ENCODE results near the gene GMPPA.

Gene GMPPA

DNA sequence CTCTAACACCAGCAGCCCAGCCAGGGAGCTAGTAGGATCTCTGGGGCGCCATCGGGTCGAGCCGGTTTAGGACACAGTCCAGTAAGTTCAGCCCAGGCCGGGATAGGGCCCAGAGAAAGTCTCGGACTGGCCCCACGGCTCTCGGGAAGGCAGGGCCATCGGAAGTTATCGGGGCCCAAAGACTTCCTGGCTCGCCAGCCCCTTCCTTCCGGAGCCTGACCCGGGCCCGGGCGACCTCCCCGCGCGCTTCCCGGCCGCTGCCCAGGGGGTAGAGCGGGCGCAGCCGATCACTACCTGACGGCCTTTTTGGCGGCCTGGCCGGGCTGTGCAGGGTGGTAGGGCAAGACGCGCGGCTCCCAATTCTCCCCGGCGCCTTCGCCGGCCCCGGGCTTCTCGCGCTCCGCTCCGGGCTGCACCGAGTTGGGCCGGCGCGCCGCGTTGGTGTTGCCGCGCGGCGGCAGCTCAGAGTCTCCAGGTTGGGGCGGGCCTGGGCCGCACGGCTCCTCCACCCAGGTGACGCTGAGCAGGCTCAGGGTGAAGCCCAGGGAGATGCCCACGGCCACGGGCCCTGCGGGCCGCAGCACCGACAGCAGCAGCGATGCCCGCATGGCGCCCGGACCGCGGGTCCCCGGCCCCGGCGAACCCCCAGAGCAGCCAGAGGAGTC is 44.4 kb downstream of the GMPPA start:
- peak overlapping the region; percentile 77 for H3K4me3 ChIP-seq (ENCODE audit: low read depth, low read length)
- no peak for DNase-seq (ENCODE audit: low read depth)
- TF ChIP-seq, protein P1, sequence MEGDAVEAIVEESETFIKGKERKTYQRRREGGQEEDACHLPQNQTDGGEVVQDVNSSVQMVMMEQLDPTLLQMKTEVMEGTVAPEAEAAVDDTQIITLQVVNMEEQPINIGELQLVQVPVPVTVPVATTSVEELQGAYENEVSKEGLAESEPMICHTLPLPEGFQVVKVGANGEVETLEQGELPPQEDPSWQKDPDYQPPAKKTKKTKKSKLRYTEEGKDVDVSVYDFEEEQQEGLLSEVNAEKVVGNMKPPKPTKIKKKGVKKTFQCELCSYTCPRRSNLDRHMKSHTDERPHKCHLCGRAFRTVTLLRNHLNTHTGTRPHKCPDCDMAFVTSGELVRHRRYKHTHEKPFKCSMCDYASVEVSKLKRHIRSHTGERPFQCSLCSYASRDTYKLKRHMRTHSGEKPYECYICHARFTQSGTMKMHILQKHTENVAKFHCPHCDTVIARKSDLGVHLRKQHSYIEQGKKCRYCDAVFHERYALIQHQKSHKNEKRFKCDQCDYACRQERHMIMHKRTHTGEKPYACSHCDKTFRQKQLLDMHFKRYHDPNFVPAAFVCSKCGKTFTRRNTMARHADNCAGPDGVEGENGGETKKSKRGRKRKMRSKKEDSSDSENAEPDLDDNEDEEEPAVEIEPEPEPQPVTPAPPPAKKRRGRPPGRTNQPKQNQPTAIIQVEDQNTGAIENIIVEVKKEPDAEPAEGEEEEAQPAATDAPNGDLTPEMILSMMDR (IDR thresholded peaks at IDR 0.05; ENCODE audit: low read depth, low read length, missing control alignments) = no peak
- in situ Hi-C loops (cut with HindIII; ENCODE audit: low sequenced_read_pairs) = loop anchor here (5.0 to 25.0 kb wide), 2 partner anchors 104 to 131 kb away; partner anchors contain the start of gene DES

DNA sequence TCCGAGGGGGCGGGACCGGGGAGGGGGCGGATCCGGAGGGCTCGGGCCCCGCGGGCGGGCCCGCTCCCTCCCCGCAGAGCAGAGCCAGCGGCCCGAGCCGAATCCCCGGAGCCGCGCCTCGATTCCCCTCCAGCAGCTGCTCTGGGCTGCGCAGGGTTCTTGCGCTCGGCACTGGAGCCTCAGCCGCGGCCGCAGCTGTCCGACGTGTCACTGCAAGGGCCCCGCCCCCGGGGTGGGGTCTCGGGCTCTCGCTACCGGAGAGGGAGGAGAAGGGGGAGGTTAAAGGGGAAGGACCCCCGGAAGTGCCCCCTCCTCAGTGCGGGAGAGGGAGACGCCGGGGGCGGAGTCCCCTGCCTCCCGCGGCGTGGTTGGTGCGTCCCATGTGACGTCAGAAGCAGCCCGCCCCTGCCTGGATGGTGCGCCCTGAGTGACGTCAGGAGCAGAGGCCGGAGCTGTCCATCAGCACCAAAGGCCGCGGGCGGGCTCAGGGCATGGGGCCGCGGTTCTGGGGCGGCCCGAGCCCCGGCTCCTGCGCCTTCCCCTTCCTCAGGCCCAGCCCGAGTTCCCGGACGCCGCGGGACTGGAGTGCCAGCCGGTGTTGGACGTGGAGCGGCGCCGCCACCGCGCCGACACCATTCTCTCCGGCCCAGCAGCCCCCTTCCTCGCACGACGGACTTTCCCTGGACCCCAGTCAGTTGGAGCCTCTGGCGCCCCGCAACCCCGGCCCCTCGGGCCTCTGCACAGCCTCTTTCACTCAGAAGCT is 45.1 kb downstream of the GMPPA start, which contains the start of the genes CHPF and TMEM198:
Gene CHPF, minus strand, starts transcription at position 214 of the 763 bp plus-strand sequence. CDS start 271 bp downstream, outside the sequence.
Gene TMEM198, plus strand, starts transcription at position 433 of the 763 bp plus-strand sequence. CDS start 700 bp downstream, outside the sequence.
- in situ Hi-C loops (cut with HindIII; ENCODE audit: low sequenced_read_pairs) = loop anchor here (5.0 to 25.0 kb wide), 2 partner anchors 104 to 131 kb away; partner anchors contain the start of gene DES
- DNase-seq (ENCODE audit: low read depth) = peak; percentile 93
- TF ChIP-seq, protein P1 (IDR thresholded peaks at IDR 0.05; ENCODE audit: low read depth, low read length, missing control alignments) = no peak
- peak within 1 kb of the TSS; percentile 77 for H3K4me3 ChIP-seq (ENCODE audit: low read depth, low read length)

GRCh38 chr2:219544567-219544966 is 45.9 kb downstream of the GMPPA start:
- TF ChIP-seq, protein P1 (IDR thresholded peaks at IDR 0.05; ENCODE audit: low read depth, low read length, missing control alignments) = no peak
- peak overlapping the region; percentile 77 for H3K4me3 ChIP-seq (ENCODE audit: low read depth, low read length)
- in situ Hi-C loops (cut with HindIII; ENCODE audit: low sequenced_read_pairs) = loop anchor here (5.0 to 25.0 kb wide), 2 partner anchors 103 to 132 kb away; partner anchors contain the start of gene DES
- DNase-seq (ENCODE audit: low read depth) = no peak

- in situ Hi-C loops (cut with HindIII; ENCODE audit: low sequenced_read_pairs) = loop anchor here (25.0 kb wide), 1 partner anchor 133 kb away; the partner anchor contains the start of gene DES
- TF ChIP-seq, protein P1 (IDR thresholded peaks at IDR 0.05; ENCODE audit: low read depth, low read length, missing control alignments) = no peak
- no peak for DNase-seq (ENCODE audit: low read depth)
- no peak overlapping the region for H3K4me3 ChIP-seq (ENCODE audit: low read depth, low read length)
Measured at GRCh38 chr2:219545295-219545942, 46.7 kb downstream of the GMPPA start.

DNA sequence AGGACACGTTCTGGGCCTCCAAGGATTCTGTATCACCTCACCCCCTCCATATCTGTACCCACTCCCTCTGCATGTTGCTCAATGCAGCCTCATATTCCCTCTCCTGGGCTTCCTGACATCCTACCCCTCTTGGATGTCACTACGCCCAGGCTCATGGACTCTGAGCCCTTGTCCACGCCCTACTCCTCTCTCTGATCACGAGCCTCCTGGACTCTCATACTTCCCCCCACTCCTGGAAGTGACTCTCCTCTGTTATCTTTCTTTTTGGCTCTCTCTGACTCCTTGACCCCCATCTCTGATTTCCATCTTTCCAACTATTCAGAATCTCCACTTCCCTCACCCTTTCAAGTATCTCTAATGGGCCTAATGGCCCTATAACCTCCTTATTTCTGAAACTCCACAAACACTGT is 47.3 kb downstream of the GMPPA start:
- no peak for DNase-seq (ENCODE audit: low read depth)
- TF ChIP-seq, protein P1 (IDR thresholded peaks at IDR 0.05; ENCODE audit: low read depth, low read length, missing control alignments) = no peak
- no peak overlapping the region for H3K4me3 ChIP-seq (ENCODE audit: low read depth, low read length)
- in situ Hi-C loops (cut with HindIII; ENCODE audit: low sequenced_read_pairs) = loop anchor here (25.0 kb wide), 1 partner anchor 134 kb away; the partner anchor contains the start of gene DES

- H3K4me3 ChIP-seq (ENCODE audit: low read depth, low read length) = no peak overlapping the region
- in situ Hi-C loops (cut with HindIII; ENCODE audit: low sequenced_read_pairs) = loop anchor here (25.0 kb wide), 1 partner anchor 135 kb away; the partner anchor contains the start of gene DES
- DNase-seq (ENCODE audit: low read depth) = no peak
- TF ChIP-seq, protein P1 (IDR thresholded peaks at IDR 0.05; ENCODE audit: low read depth, low read length, missing control alignments) = no peak
Measured at GRCh38 chr2:219547621-219548020, 48.9 kb downstream of the GMPPA start.

Data from astrocyte of the cerebellum (primary cell).